ENCODE data around the gene DICER1.

GRCh38 chr14:95125221-95125620, 32.1 kb downstream of the DICER1 start:
- no peak for TF ChIP-seq CTCF (IDR thresholded peaks at IDR 0.05 in 4 of 5, conservative IDR thresholded peaks at IDR 0.05 in 1 of 5)
- no peak for TF ChIP-seq POLR2A (IDR thresholded peaks at IDR 0.05)
